Bronchial epithelial cell (primary cell): ENCODE data around the gene CTDP1. TPM values are rescaled to one million over a fixed set of nuclear protein-coding genes. Genes with fewer than 3 reads are reported as not detected.

Experiments used
- DNase-seq: peaks from one replicate; pipeline ENCODE4 v3.0.0-alpha.2; 2010; ENCODE audit warnings: low read depth
- FAIRE-seq: peaks from 2 replicates; lab custom pipeline; 2011; peaks lifted over from hg19 to GRCh38; lab: Jason Lieb, UNC
- H3K27me3 ChIP-seq: 2 replicates; pipeline ENCODE4 v1.5.1; 2011; ENCODE audit warnings: low read length; ENCODE audit not compliant: control insufficient read depth, insufficient read depth
- H3K36me3 ChIP-seq: 2 replicates; pipeline ENCODE4 v1.5.1; 2011; ENCODE audit warnings: low read length; ENCODE audit not compliant: control insufficient read depth, insufficient read depth
- H3K4me3 ChIP-seq: 2 replicates; pipeline ENCODE4 v1.5.1; 2011; ENCODE audit warnings: mild to moderate bottlenecking, low read depth, low read length, control low read depth
- CTCF ChIP-seq: IDR thresholded peaks from 2 replicates; pipeline ENCODE4 v1.5.1; 2011; ENCODE audit warnings: mild to moderate bottlenecking, moderate library complexity, low read length, control low read depth, inconsistent platforms; ENCODE audit not compliant: insufficient read depth, severe bottlenecking
- total RNA-seq: library from RNA; depleted of rRNA; stranded (reverse); fragments of >200 nt; gene quantifications from 2 replicates; pipeline ENCODE4 v1.2.1, GENCODE V29; 2014

Gene CTDP1
- total RNA-seq, 1 donor from 2014 or later = 27.1 TPM

- DNase-seq = peak; percentile 96
- Histone ChIP-seq H3K36me3 (no peaks in the 10 kb centered on the region), H3K4me3 (no peak overlapping the region), H3K27me3 (no peaks in the 10 kb centered on the region)
- FAIRE-seq = no peak
- no peak for TF ChIP-seq CTCF
These were observed 15.0 kb upstream of the CTDP1 start for GRCh38 chr18:79664525-79665125.

GRCh38 chr18:79668203-79668602, 11.4 kb upstream of the CTDP1 start:
- no peaks in the 10 kb centered on the region for H3K36me3 ChIP-seq
- TF ChIP-seq CTCF = no peak
- no peak for FAIRE-seq

GRCh38 chr18:79672490-79673276, 6.9 kb upstream of the CTDP1 start:
- no peak for TF ChIP-seq CTCF
- FAIRE-seq = no peak
- Histone ChIP-seq H3K4me3 (no peak overlapping the region), H3K36me3 (no peaks in the 10 kb centered on the region), H3K27me3 (no peaks in the 10 kb centered on the region)
- no peak for DNase-seq

More at GRCh38 chr18:79668203-79668602, 11.4 kb upstream of the CTDP1 start:
- DNase-seq = no peak
- H3K27me3 ChIP-seq = no peaks in the 10 kb centered on the region
- no peak overlapping the region for H3K4me3 ChIP-seq

GRCh38 chr18:79677221-79677620, 2.4 kb upstream of the CTDP1 start:
- FAIRE-seq (no peak), DNase-seq (peak; percentile 8)
- H3K27me3 ChIP-seq = no peaks in the 10 kb centered on the region

GRCh38 chr18:79677840-79678239, 1.8 kb upstream of the CTDP1 start:
- Histone ChIP-seq H3K36me3 (peaks cover 4% of the 10 kb centered on the region), H3K27me3 (no peaks in the 10 kb centered on the region), H3K4me3 (peak overlapping the region; percentile 93)
- no peak for FAIRE-seq
- TF ChIP-seq CTCF = no peak
- DNase-seq = no peak

More at GRCh38 chr18:79677221-79677620, 2.4 kb upstream of the CTDP1 start:
- no peak overlapping the region for H3K4me3 ChIP-seq
- TF ChIP-seq CTCF = no peak
- H3K36me3 ChIP-seq = peaks cover 1% of the 10 kb centered on the region
